Astrocyte of the spinal cord (primary cell): ENCODE measurements around the gene PSME4.

Experiments
- DNase-seq: peaks from one replicate; pipeline ENCODE4 v3.0.0; 2011; ENCODE audit warnings: low read depth, low spot score
- H3K4me3 ChIP-seq: 2 replicates; pipeline ENCODE4 v1.5.1; 2011; ENCODE audit warnings: low read depth, mild to moderate bottlenecking, low read length, moderate library complexity
- in situ Hi-C: cut with HindIII; loops from 2 replicates; pipeline ENCODE4 v1.10.0; 2017; ENCODE audit warnings: low sequenced_read_pairs
- TF ChIP-seq, protein P1 (sequence below): IDR thresholded peaks from 2 replicates; pipeline ENCODE4 v1.5.1; 2012; ENCODE audit warnings: low read depth, mild to moderate bottlenecking, low read length, inconsistent platforms

The PSME4 gene

DNA sequence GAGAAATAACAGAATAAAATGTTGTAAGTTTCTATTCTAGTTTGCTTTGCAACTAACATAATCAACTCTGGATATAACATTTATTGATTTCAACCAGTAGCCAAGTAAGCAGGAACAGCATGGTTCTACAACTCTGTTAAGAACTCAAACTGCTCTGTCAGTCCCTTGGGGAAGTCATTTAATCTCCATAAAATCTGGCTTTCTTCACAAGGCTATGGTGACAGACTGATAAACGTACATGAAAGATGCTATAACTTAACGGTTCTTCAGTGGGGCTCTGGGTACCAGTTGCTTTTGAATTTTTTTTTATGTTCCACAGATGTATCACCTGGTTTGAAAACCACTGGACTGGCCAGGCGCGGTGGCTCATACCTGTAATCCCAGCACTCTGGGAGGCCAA lies 10.3 kb downstream of the PSME4 start:
- TF ChIP-seq, protein P1, sequence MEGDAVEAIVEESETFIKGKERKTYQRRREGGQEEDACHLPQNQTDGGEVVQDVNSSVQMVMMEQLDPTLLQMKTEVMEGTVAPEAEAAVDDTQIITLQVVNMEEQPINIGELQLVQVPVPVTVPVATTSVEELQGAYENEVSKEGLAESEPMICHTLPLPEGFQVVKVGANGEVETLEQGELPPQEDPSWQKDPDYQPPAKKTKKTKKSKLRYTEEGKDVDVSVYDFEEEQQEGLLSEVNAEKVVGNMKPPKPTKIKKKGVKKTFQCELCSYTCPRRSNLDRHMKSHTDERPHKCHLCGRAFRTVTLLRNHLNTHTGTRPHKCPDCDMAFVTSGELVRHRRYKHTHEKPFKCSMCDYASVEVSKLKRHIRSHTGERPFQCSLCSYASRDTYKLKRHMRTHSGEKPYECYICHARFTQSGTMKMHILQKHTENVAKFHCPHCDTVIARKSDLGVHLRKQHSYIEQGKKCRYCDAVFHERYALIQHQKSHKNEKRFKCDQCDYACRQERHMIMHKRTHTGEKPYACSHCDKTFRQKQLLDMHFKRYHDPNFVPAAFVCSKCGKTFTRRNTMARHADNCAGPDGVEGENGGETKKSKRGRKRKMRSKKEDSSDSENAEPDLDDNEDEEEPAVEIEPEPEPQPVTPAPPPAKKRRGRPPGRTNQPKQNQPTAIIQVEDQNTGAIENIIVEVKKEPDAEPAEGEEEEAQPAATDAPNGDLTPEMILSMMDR: no peak
- DNase-seq: no peak
- in situ Hi-C loops: no loop called here
- no peak overlapping the region for H3K4me3 ChIP-seq

DNA sequence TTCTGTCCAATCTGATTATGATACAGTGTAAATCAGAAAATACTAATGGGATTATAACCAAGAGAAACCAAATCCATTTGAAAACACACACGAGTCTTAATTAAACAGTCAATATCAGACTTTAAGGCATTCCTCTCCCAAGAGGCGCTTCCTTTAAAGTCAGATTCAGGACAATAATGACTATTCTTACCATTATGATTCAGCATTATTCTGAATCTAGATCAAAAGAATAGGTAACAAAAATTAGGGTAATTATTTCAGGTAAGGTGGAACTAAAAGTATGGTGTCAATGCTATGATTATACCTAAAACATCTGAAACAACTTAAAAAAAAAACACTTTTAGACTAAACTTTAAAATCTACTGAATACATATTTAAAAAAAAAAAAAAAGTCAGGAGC lies 12.3 kb downstream of the PSME4 start:
- in situ Hi-C loops: no loop called here

DNA sequence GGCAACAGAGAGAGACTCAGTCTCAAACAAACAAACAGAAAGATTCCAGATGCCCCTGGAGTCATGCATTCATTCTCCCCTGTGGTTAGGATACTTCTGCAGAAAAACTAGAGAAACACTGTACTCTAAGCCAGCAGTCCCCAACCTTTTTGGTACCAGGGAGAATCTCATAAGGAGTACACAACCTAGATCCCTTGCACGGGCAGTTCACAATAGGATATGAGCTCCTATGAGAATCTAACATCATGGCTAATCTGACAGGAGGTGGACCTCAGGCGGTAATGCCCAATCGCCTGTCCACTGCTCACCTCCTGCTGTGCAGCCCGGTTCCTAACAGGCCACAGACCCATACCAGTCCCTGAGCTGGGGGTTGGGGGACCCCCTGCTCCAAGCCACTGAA lies 18.3 kb downstream of the PSME4 start:
- H3K4me3 ChIP-seq: no peak overlapping the region
- in situ Hi-C loops: no loop called here
- DNase-seq: no peak
- TF ChIP-seq, protein P1: no peak

More for the DNA sequence above, 12.3 kb downstream of the PSME4 start:
- H3K4me3 ChIP-seq: no peak overlapping the region
- DNase-seq: no peak
- TF ChIP-seq, protein P1: no peak

DNA sequence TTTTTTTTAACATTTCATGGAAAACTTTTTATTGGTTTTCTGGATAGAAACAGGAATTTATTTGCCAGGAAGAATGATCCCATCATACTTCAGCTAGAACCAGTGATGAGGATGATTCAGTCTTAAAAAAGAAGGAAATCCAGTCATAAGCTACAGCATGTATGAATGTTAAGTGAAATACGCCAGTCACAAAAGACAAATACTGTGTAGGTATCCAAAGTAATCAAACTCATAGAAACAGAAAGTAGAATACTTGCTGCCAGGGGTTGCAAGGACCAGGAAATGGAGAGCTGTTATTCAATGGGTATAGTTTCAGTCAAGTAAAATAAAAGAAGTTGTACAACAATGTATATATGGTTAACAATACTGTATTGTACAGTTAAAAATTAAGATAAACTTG lies 21.3 kb downstream of the PSME4 start:
- in situ Hi-C loops: no loop called here
- DNase-seq: peak; percentile 26
- TF ChIP-seq, protein P1: no peak
- H3K4me3 ChIP-seq: no peak overlapping the region

DNA sequence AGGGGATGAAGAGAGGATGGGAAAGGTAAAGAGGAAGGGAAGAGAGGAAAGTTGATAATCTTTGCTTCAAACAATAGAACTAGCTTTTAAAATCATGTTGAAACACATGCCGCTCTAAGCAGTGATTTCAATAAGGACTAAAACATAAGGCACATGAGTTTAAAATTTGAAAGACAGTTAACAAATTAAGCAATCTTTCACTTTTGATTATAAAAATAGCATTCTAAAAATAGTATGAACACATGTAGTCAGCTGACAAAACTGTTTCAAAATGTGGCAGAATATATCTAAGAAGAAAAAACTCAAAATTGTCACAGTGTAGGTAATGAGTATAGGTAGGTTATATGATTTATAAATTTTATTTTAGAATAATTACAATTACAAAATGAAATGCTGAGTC lies 25.3 kb downstream of the PSME4 start:
- no peak for DNase-seq
- in situ Hi-C loops: no loop called here
- TF ChIP-seq, protein P1: no peak
- H3K4me3 ChIP-seq: no peak overlapping the region

DNA sequence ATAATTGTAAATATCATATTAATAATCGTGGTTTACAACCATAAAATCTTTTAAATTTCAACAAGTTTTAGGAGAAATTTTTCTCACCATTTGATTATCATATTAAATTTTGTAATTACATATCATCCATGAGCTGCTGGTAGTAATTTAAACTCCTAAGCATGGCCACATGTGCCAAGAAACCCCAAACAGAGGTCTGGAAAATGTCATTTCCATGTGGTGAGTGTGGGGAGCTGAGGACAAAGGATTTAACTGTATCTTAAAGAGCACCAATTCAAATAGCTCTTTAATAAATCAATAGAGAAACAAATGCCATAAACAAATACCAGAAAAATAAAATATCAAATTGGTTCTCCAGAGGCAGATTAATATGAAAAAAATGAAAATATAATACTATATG lies 26.3 kb downstream of the PSME4 start:
- no peak for DNase-seq
- TF ChIP-seq, protein P1: no peak
- no peak overlapping the region for H3K4me3 ChIP-seq
- in situ Hi-C loops: no loop called here

DNA sequence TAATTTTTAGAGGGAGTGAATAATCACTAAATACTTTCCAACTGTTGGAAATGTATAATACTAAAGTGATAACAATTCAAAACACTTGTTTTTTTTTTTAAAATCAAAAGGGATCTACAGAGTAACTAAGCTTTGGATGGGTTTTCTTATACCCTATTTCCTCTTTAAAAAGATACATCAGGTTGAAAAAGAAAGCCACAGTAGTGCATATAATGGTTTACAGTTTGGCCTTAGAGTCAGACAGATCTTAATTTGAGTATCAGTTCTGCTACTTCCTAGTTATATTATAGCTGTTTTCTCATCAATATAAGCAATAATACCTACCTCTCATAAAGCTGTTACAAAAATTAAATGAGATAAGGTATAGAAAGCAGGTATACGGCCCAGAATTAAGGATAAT lies 28.5 kb downstream of the PSME4 start:
- H3K4me3 ChIP-seq: no peak overlapping the region
- no peak for DNase-seq
- in situ Hi-C loops: no loop called here
- TF ChIP-seq, protein P1: no peak
